ENCODE results near the gene RNF19B. TPM values are rescaled to one million over a fixed set of nuclear protein-coding genes. Genes with fewer than 3 reads are reported as not detected.
A peak's percentile ranks its signal among the peaks of the same experiment; 100 is the strongest.

The RNF19B gene
- total RNA-seq, 1 experiment from 2014 or later: 15.0 TPM

DNA sequence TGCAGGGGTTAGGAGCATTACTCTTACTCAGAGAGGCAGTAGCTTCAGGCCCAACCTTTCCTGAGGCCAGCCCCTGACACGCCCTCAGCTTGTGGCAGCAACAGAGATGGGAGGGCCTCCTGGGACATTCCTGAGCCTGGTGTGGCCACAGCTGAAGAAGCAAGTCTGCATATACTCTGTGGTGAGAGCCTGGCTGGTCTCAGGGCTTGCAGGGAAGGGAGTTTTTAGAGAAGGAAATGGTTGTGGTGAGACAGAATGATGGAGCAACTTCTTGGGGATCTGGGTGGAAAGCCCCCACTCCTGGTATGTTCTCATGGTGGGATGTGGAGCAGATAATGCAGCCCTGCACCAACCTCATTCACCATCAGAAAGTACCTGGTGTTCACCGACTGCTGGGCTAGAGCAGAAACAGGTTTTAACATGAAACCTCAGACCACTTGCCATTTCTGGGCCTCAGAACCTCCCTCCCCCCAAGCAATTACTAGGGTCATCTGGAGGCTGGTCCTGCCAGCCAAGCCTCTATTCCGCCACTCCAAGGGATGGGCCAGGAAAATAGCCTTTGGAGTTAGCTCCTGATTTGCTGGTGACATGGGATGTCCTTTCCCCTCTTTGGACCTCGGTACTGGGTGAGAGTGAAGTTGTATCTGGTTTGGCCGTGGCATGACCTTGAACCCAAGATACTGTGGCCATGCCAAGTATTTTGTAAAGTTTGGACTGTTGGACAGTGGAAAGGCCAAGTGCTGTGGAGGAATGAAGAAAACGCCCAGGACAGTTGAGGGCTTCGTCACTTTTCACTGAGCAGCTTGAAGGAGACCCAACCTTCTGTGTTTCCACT, 28.1 kb upstream of the RNF19B start:
- Mint-ChIP-seq H3K4me3 (no peak overlapping the region), H3K36me3 (ENCODE audit: insufficient read depth in 1 of 3, low read depth in 3 of 3) (no peaks in the 10 kb centered on the region), H3K4me1 (peaks cover 25 to 28% of the 10 kb centered on the region in 2 experiments), H3K27ac (peak overlapping the region in 2 of 3 experiments; percentile 34 to 80; a peak in 3 of 7 replicates), H3K9me3 (no peaks in the 10 kb centered on the region), H3K27me3 (ENCODE audit: low read depth) (peaks cover 2% of the 10 kb centered on the region)
- DNase-seq: peak; percentile 92
- Histone ChIP-seq H3K79me2 (ENCODE audit: insufficient read depth, low read length) (no peaks in the 10 kb centered on the region), H2BK5ac (ENCODE audit: insufficient read length, low read length) (no peak overlapping the region), H4K8ac (replicated peaks; ENCODE audit: insufficient read length, low read depth, low read length) (no peak overlapping the region), H3K27me3 (ENCODE audit: insufficient read depth, low read length) (no peaks in the 10 kb centered on the region), H3K14ac (ENCODE audit: insufficient read depth, low read length) (no peak overlapping the region), H3K18ac (ENCODE audit: insufficient read length, low read depth, low read length) (no peak overlapping the region), H3K4me1 (ENCODE audit: insufficient read depth, low read length) (peaks cover 6% of the 10 kb centered on the region; the same call in 1 of the 2 replicates), H4K20me1 (ENCODE audit: control insufficient read depth, insufficient read depth, insufficient read length) (no peaks in the 10 kb centered on the region), H2AFZ (ENCODE audit: low read length) (no peak overlapping the region), H3K56ac (ENCODE audit: insufficient read length, low read depth, low read length) (no peak overlapping the region), H3K9me3 (ENCODE audit: control insufficient read depth, low read depth, low read length) (no peaks in the 10 kb centered on the region), H3K79me1 (ENCODE audit: insufficient read depth, low read depth, low read length, poor library complexity, severe bottlenecking) (no peaks in the 10 kb centered on the region), H3K4ac (ENCODE audit: low read depth, low read length) (no peak overlapping the region), H2BK120ac (ENCODE audit: low read depth, low read length, poor library complexity, severe bottlenecking) (no peak overlapping the region), H2BK15ac (ENCODE audit: low read depth, low read length) (no peak overlapping the region), H3K23ac (ENCODE audit: insufficient read length, low read depth, low read length) (no peak overlapping the region), H3K27ac (ENCODE audit: insufficient read length, low read depth, low read length) (no peak overlapping the region), H2BK20ac (ENCODE audit: low read depth, low read length, poor library complexity, severe bottlenecking) (no peak overlapping the region), H3T11ph (ENCODE audit: low read length) (no peak overlapping the region), H4K91ac (ENCODE audit: insufficient read length, low read depth, low read length) (no peak overlapping the region), H2AK5ac (ENCODE audit: insufficient read length, low read length) (no peak overlapping the region), H3K9ac (ENCODE audit: extremely low read depth, insufficient read length, low read length) (no peak overlapping the region), H3K23me2 (ENCODE audit: insufficient read length, low read depth, low read length, poor library complexity, severe bottlenecking) (no peaks in the 10 kb centered on the region), H3K4me2 (ENCODE audit: insufficient read depth, insufficient read length, low read length) (no peak overlapping the region), H4K5ac (ENCODE audit: insufficient read length, low read depth, low read length) (no peak overlapping the region), H2BK12ac (ENCODE audit: insufficient read length, low read depth, low read length) (no peak overlapping the region)
- TF ChIP-seq, protein P1, sequence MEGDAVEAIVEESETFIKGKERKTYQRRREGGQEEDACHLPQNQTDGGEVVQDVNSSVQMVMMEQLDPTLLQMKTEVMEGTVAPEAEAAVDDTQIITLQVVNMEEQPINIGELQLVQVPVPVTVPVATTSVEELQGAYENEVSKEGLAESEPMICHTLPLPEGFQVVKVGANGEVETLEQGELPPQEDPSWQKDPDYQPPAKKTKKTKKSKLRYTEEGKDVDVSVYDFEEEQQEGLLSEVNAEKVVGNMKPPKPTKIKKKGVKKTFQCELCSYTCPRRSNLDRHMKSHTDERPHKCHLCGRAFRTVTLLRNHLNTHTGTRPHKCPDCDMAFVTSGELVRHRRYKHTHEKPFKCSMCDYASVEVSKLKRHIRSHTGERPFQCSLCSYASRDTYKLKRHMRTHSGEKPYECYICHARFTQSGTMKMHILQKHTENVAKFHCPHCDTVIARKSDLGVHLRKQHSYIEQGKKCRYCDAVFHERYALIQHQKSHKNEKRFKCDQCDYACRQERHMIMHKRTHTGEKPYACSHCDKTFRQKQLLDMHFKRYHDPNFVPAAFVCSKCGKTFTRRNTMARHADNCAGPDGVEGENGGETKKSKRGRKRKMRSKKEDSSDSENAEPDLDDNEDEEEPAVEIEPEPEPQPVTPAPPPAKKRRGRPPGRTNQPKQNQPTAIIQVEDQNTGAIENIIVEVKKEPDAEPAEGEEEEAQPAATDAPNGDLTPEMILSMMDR (conservative IDR thresholded peaks at IDR 0.05): no peak
- no CpG with 5 or more reads among the region's 7 CpGs for WGBS (ENCODE audit: extremely low coverage, insufficient read length, low lambda C conversion rate)

Data from H9 (cell line).